Measurements from ENCODE around the gene HAT1.

DNA sequence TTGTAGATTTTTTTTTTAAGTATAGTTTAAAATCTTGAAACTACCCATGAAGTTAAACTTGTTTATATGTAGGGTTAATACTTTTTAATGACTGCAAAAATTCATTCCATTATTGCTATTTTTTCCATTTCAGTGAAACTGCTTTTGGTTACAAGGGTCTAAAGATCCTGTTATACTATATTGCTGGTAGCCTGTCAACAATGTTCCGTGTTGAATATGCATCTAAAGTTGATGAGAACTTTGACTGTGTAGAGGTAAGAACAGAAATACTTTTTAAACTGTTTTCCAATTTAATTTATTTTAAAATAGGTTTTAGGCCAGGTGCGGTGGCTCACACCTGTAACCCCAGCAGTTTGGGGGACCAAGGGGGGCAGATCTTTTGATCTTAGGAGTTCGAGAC, 30.5 kb downstream of the HAT1 start:
- no peak for TF ChIP-seq CTCF (IDR thresholded peaks at IDR 0.05; ENCODE audit: borderline replicate concordance, extremely low read depth, low read length, poor library complexity, severe bottlenecking)
- no peak for TF ChIP-seq EZH2 (IDR thresholded peaks at IDR 0.05; ENCODE audit: borderline replicate concordance, low read depth, low read length, severe bottlenecking)
